Prostate gland (tissue), 2 donors: Measurements from ENCODE around the gene DDI1.

Source experiments
- POLR2A ChIP-seq: fragments of 450-650 bp; IDR thresholded peaks from one replicate; pipeline ENCODE4 v1.6.1; 2016; ENCODE audit warnings: antibody characterized with exemption, mild to moderate bottlenecking
- POLR2AphosphoS5 ChIP-seq: sonication (generic); formaldehyde crosslinking; IDR thresholded peaks from one replicate; pipeline ENCODE4 v1.6.1; 2017; ENCODE audit warnings: antibody characterized with exemption
- TF ChIP-seq, protein P1 (sequence below), 4 experiments: fragments of 200-600 bp in 2 of 4; fragments of 450-650 bp in 2 of 4; sonication (generic) in 2 of 4; IDR thresholded peaks; 1 replicate in 3 of 4; 2 replicates in 1 of 4; pipeline ENCODE4 v1.5.1; 2016 to 2019; ENCODE audit warnings: antibody characterized with exemption in 4 of 4, mild to moderate bottlenecking in 2 of 4, moderate library complexity in 2 of 4

DNA sequence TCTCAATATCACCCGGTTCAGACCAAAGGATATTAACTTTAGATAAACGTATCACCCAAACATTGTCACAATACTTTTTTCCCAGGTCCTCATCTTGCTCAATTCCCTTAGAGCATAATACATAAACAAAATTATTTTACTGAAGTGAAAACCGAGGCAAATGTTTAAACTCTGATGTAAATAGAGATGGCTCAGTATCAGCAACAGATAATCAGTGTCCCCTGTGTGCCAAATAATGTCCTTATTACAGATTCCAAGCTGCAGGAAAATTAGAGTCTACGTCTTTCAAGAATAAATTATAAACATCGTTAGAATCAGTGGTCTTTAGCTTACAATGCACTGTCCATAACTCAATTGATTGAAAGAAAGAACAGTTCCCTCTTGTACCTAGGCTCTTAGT lies 50.2 kb downstream of the DDI1 start:
- TF ChIP-seq, protein P1, sequence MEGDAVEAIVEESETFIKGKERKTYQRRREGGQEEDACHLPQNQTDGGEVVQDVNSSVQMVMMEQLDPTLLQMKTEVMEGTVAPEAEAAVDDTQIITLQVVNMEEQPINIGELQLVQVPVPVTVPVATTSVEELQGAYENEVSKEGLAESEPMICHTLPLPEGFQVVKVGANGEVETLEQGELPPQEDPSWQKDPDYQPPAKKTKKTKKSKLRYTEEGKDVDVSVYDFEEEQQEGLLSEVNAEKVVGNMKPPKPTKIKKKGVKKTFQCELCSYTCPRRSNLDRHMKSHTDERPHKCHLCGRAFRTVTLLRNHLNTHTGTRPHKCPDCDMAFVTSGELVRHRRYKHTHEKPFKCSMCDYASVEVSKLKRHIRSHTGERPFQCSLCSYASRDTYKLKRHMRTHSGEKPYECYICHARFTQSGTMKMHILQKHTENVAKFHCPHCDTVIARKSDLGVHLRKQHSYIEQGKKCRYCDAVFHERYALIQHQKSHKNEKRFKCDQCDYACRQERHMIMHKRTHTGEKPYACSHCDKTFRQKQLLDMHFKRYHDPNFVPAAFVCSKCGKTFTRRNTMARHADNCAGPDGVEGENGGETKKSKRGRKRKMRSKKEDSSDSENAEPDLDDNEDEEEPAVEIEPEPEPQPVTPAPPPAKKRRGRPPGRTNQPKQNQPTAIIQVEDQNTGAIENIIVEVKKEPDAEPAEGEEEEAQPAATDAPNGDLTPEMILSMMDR (IDR thresholded peaks at IDR 0.05), result no peak
- no peak for TF ChIP-seq POLR2AphosphoS5
- TF ChIP-seq POLR2A, result no peak
